Osteoblast (primary cell): Measurements from ENCODE around the gene ABHD12B. TPM values are rescaled to one million over a fixed set of nuclear protein-coding genes. Genes with fewer than 3 reads are reported as not detected.

Experiments used
- DNase-seq: peaks from one replicate; pipeline ENCODE4 v3.0.0; 2011; ENCODE audit warnings: low spot score, mixed read lengths; ENCODE audit not compliant: insufficient read length; ENCODE audit errors: missing footprints
- H2AFZ ChIP-seq: 2 replicates; pipeline ENCODE4 v1.6.0; 2011; ENCODE audit warnings: mild to moderate bottlenecking, low read length
- H3K27ac ChIP-seq: 2 replicates; pipeline ENCODE4 v1.5.1; 2011; ENCODE audit warnings: mild to moderate bottlenecking, low read depth, low read length, moderate library complexity
- H3K27me3 ChIP-seq: 2 replicates; pipeline ENCODE4 v1.6.0; 2012; ENCODE audit warnings: mild to moderate bottlenecking, control low read depth, inconsistent platforms, low read length, moderate library complexity; ENCODE audit not compliant: insufficient read depth
- H3K36me3 ChIP-seq: 2 replicates; pipeline ENCODE4 v1.5.1; 2011; ENCODE audit warnings: mild to moderate bottlenecking, low read length, control low read depth, moderate library complexity; ENCODE audit not compliant: insufficient read depth
- H3K4me1 ChIP-seq: 2 replicates; pipeline ENCODE4 v1.5.1; 2011; ENCODE audit warnings: mild to moderate bottlenecking, low read length, control low read depth, moderate library complexity; ENCODE audit not compliant: insufficient read depth
- H3K4me2 ChIP-seq: 2 replicates; pipeline ENCODE4 v1.6.0; 2011; ENCODE audit warnings: mild to moderate bottlenecking, low read length; ENCODE audit not compliant: insufficient read depth
- H3K4me3 ChIP-seq: fragments of 200-600 bp; sonication (generic); 3 replicates; pipeline ENCODE4 v1.5.1; 2012; ENCODE audit warnings: mild to moderate bottlenecking, low read length, inconsistent platforms; ENCODE audit not compliant: insufficient read depth
- H3K79me2 ChIP-seq: 2 replicates; pipeline ENCODE4 v1.6.0; 2012; ENCODE audit warnings: mild to moderate bottlenecking, low read length, control low read depth, inconsistent platforms; ENCODE audit not compliant: insufficient read depth
- H3K9me3 ChIP-seq: 2 replicates; pipeline ENCODE4 v1.5.1; 2011; ENCODE audit warnings: low read depth, low read length, control low read depth
- H4K20me1 ChIP-seq: 2 replicates; pipeline ENCODE4 v1.6.0; 2012; ENCODE audit warnings: mild to moderate bottlenecking, low read length, control low read depth; ENCODE audit not compliant: insufficient read depth
- total RNA-seq: library from RNA; depleted of rRNA; stranded (reverse); fragments of >200 nt; gene quantifications from 2 replicates; pipeline ENCODE4 v1.2.3, GENCODE V29; 2012
- TF ChIP-seq, protein P1 (sequence below): IDR thresholded peaks from 2 replicates; pipeline ENCODE4 v1.5.1; 2011; ENCODE audit warnings: mild to moderate bottlenecking, low read depth, low read length, moderate library complexity; ENCODE audit errors: extremely low read depth

The ABHD12B gene
- total RNA-seq, 1 donor, result not detected

DNA sequence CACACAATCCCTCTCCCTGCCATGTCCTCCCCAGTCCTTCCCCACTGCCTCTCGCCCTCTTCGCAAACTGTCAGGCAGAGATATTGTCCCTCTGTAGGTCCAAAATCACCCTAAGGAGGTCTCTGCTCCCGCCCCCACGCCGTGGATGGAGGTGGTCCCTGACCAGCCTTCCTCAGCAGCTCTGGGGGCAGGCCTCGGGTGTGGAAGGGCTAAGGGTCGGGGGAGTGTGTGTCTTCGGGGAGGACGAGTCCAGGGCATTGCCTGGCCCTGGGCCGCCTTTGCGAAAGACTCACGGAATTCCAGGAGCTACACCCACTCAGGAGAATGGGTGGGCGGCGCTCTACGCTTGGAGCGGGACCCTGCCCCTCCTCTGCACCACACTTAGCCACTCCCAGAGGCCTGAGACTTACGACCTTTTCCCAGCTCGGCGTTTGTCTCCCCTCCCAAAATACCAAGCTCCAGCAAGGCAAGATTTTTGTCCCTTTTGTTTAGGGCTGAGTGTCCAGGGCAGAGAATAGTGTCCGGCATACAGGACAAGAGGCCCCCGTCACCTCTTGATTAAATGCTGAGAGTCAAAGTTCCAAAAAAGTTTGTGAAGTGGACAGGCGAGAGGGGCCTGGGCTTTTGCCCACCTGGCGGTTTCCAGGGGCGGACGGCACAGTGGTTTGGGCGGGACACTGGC, 71.5 kb downstream of the ABHD12B start:
- Histone ChIP-seq H3K27me3 (no peaks in the 10 kb centered on the region), H3K79me2 (peaks cover 2% of the 10 kb centered on the region), H3K36me3 (peaks cover 10% of the 10 kb centered on the region), H2AFZ (peak overlapping the region; percentile 84), H3K4me1 (peaks cover 30% of the 10 kb centered on the region), H3K4me2 (peak overlapping the region; percentile 100), H3K27ac (peak overlapping the region; percentile 80), H4K20me1 (peaks cover 2% of the 10 kb centered on the region), H3K4me3 (peak overlapping the region; percentile 86), H3K9me3 (no peaks in the 10 kb centered on the region)
- TF ChIP-seq, protein P1, sequence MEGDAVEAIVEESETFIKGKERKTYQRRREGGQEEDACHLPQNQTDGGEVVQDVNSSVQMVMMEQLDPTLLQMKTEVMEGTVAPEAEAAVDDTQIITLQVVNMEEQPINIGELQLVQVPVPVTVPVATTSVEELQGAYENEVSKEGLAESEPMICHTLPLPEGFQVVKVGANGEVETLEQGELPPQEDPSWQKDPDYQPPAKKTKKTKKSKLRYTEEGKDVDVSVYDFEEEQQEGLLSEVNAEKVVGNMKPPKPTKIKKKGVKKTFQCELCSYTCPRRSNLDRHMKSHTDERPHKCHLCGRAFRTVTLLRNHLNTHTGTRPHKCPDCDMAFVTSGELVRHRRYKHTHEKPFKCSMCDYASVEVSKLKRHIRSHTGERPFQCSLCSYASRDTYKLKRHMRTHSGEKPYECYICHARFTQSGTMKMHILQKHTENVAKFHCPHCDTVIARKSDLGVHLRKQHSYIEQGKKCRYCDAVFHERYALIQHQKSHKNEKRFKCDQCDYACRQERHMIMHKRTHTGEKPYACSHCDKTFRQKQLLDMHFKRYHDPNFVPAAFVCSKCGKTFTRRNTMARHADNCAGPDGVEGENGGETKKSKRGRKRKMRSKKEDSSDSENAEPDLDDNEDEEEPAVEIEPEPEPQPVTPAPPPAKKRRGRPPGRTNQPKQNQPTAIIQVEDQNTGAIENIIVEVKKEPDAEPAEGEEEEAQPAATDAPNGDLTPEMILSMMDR, result no peak
- peak; percentile 77 for DNase-seq

DNA sequence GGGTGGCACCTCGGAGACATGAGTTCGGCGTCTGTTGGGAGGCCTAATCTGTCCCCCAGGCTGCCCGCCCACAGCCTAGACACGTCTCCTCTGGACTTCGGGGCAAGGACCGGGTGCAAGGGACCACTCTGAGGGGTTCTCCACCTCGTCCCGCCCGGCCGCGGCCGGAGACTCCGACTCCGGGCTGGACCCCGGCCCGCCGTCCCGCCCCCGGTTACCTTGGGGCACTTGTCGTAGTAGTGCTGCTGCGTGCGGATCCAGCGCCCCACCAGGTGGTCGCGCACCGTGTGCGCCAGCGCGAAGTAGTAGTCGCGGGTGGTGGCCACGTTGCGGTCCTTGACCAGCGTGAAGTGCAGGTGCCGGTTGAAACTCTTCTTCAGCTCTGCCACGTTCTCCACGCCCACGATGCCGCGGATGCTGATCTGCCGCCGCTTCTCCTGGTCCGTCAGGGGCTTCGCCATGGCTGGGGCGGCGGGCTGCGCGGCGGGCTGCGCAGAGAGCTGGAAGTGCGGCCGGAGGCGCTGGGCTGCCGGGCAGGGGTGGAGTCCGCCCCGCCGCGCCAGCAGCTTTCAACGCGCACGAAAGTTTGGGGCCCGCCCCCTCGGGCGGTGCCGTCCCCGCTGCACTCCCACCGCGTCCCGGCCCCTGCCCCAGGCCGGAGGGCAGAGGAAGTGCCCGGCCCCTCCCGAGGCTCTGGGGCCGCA, 72.2 kb downstream of the ABHD12B start, which contains the start of gene PYGL:
Gene PYGL, minus strand, starts transcription at position 541 of the 704 bp plus-strand sequence. Its CDS starts 80 bp downstream, at position 461.
- Histone ChIP-seq H3K4me2 (peak within 1 kb of the TSS; percentile 100), H3K27me3 (no peaks in the 10 kb centered on the region), H3K36me3 (peaks cover 10% of the 10 kb centered on the region), H3K9me3 (no peaks in the 10 kb centered on the region), H3K27ac (peak within 1 kb of the TSS; percentile 80), H3K4me1 (peaks cover 23% of the 10 kb centered on the region), H3K79me2 (peaks cover 2% of the 10 kb centered on the region), H4K20me1 (peaks cover 2% of the 10 kb centered on the region), H2AFZ (peak within 1 kb of the TSS; percentile 84), H3K4me3 (peak within 1 kb of the TSS; percentile 86)
- peak; percentile 94 for DNase-seq
- TF ChIP-seq, protein P1, result no peak

DNA sequence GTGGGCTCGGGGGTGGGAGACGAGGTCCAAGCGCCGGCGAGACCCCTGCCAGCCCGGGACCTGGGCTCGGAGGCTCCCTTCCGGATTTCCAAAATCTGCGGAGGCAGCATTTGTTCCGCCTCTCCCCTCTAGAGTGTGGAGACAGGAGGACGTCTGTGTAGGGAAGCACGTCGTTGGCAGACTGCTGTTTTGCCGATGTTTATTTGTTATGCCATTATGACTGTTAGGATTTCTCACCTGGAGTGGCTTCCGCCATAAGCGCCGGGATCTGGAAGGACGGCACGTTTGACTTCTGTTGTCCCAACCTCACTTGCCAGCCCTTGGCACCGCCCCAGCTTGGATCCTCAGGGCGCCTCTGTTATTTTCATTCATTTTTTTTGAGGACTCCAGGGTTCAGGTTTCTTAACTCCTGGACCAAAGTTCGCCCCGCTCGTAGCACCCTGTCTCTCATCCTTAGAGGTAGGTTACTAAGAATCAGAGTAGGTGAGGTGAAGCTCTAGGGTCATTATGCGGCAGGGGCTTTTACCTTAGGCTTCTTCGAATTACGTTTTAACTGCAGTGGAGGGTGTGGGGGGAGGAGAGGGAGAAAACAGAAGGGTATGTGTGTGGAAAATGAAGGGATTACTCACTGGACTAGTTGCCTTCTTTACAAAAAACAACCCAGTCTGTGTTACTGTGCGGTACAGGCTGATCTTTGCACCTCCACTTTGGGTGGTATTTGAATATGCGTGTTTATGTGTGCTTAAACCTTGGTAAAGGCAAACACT, 73.0 kb downstream of the ABHD12B start:
- H3K36me3 ChIP-seq, result peaks cover 10% of the 10 kb centered on the region
- H2AFZ ChIP-seq, result peak overlapping the region; percentile 84
- DNase-seq, result peak; percentile 86
- no peaks in the 10 kb centered on the region for H3K27me3 ChIP-seq
- H3K4me2 ChIP-seq, result peak overlapping the region; percentile 100
- peak overlapping the region; percentile 86 for H3K4me3 ChIP-seq
- peaks cover 2% of the 10 kb centered on the region for H4K20me1 ChIP-seq
- peak overlapping the region; percentile 80 for H3K27ac ChIP-seq
- no peaks in the 10 kb centered on the region for H3K9me3 ChIP-seq
- TF ChIP-seq, protein P1, result no peak
- peaks cover 2% of the 10 kb centered on the region for H3K79me2 ChIP-seq
- peaks cover 22% of the 10 kb centered on the region for H3K4me1 ChIP-seq
